WTC11 (cell line): ENCODE measurements around the gene FAN1. TPM values are rescaled to one million over a fixed set of nuclear protein-coding genes. Genes with fewer than 3 reads are reported as not detected.

Experiments used
- ATAC-seq: fragments of 200-7000 bp; cut with Tn5 transposase; 2 replicates; pipeline ENCODE4 v1.10.0; 2021; ENCODE audit warnings: mild to moderate bottlenecking, moderate library complexity
- CTCF ChIA-PET: fragments of 300-600 bp; sonication (Branson Sonifier 250); formaldehyde crosslinking; loops from one replicate; lab custom pipeline; 2021; ENCODE audit warnings: antibody characterized with exemption; lab: Charles Lee
- POLR2A ChIA-PET: fragments of 350-600 bp; sonication (Branson Sonifier 250); formaldehyde crosslinking; loops from one replicate; lab custom pipeline; 2021; ENCODE audit warnings: antibody characterized with exemption; lab: Charles Lee
- DNase-seq: peaks from one replicate; pipeline ENCODE4 v3.0.0; 2021; ENCODE audit warnings: low spot score
- H3K27ac Mint-ChIP-seq: 2 replicates; pipeline ENCODE4 v1.8.0; 2021; ENCODE audit warnings: mixed read lengths
- H3K27me3 Mint-ChIP-seq: 2 replicates; pipeline ENCODE4 v1.8.0; 2021; ENCODE audit warnings: low read depth, mild to moderate bottlenecking, moderate library complexity, mixed read lengths
- H3K36me3 Mint-ChIP-seq: 2 replicates; pipeline ENCODE4 v1.8.0; 2021; ENCODE audit warnings: mixed read lengths
- H3K4me1 Mint-ChIP-seq: 2 replicates; pipeline ENCODE4 v1.8.0; 2022; ENCODE audit warnings: mixed read lengths
- H3K4me3 Mint-ChIP-seq: 2 replicates; pipeline ENCODE4 v1.8.0; 2021; ENCODE audit warnings: mild to moderate bottlenecking, moderate library complexity, mixed read lengths
- H3K9me3 Mint-ChIP-seq: 2 replicates; pipeline ENCODE4 v1.8.0; 2021; ENCODE audit warnings: mixed read lengths
- ARID4B ChIP-seq: sonication (generic); formaldehyde crosslinking; IDR thresholded peaks from 2 replicates; pipeline ENCODE4 v1.8.0; 2023; ENCODE audit warnings: missing genetic modification reagents, mild to moderate bottlenecking, borderline replicate concordance
- ATF1 ChIP-seq: sonication (generic); formaldehyde crosslinking; IDR thresholded peaks from 2 replicates; pipeline ENCODE4 v1.8.1; 2023; ENCODE audit warnings: mild to moderate bottlenecking, moderate library complexity, missing genetic modification reagents
- ATF2 ChIP-seq: sonication (generic); formaldehyde crosslinking; IDR thresholded peaks from 2 replicates; pipeline ENCODE4 v1.8.1; 2022; ENCODE audit warnings: low read depth, missing genetic modification reagents, borderline replicate concordance
- EMX1 ChIP-seq: fragments of 250-450 bp; sonication (Bioruptor Pico); IDR thresholded peaks from 2 replicates; pipeline ENCODE4 v1.8.0; 2021; ENCODE audit warnings: mild to moderate bottlenecking
- ERG ChIP-seq: fragments of 250-450 bp; sonication (Bioruptor Pico); IDR thresholded peaks from 2 replicates; pipeline ENCODE4 v1.8.0; 2021; ENCODE audit warnings: mild to moderate bottlenecking
- GABPB1 ChIP-seq: sonication (generic); formaldehyde crosslinking; IDR thresholded peaks from 2 replicates; pipeline ENCODE4 v1.8.1; 2023; ENCODE audit warnings: mild to moderate bottlenecking, missing genetic modification reagents
- GRHL2 ChIP-seq: fragments of 250-450 bp; sonication (Bioruptor Pico); IDR thresholded peaks from 2 replicates; pipeline ENCODE4 v1.8.0; 2022; ENCODE audit warnings: mild to moderate bottlenecking, moderate library complexity; ENCODE audit not compliant: insufficient replicate concordance, severe bottlenecking
- JAZF1 ChIP-seq: fragments of 250-450 bp; sonication (Bioruptor Pico); IDR thresholded peaks from 2 replicates; pipeline ENCODE4 v1.9.0; 2021; ENCODE audit warnings: moderate library complexity, mild to moderate bottlenecking, inconsistent platforms
- MXD4 ChIP-seq: fragments of 250-450 bp; sonication (Bioruptor Pico); IDR thresholded peaks from 2 replicates; pipeline ENCODE4 v1.8.0; 2021; ENCODE audit warnings: mild to moderate bottlenecking, moderate library complexity, borderline replicate concordance
- MYBL2 ChIP-seq: sonication (generic); formaldehyde crosslinking; IDR thresholded peaks from 2 replicates; pipeline ENCODE4 v1.8.1; 2023; ENCODE audit warnings: mild to moderate bottlenecking, moderate library complexity, missing genetic modification reagents
- NR2C2 ChIP-seq: sonication (generic); formaldehyde crosslinking; IDR thresholded peaks from 2 replicates; pipeline ENCODE4 v1.8.0; 2022; ENCODE audit warnings: mild to moderate bottlenecking, missing genetic modification reagents
- OVOL2 ChIP-seq: fragments of 250-450 bp; sonication (Bioruptor Pico); IDR thresholded peaks from 2 replicates; pipeline ENCODE4 v1.9.0; 2021; ENCODE audit warnings: mild to moderate bottlenecking, borderline replicate concordance
- PRRX2 ChIP-seq: fragments of 250-450 bp; sonication (Bioruptor Pico); IDR thresholded peaks from 2 replicates; pipeline ENCODE4 v1.8.0; 2021; ENCODE audit warnings: mild to moderate bottlenecking
- USF2 ChIP-seq: sonication (generic); formaldehyde crosslinking; IDR thresholded peaks from 2 replicates; pipeline ENCODE4 v1.8.1; 2023; ENCODE audit warnings: mild to moderate bottlenecking, missing genetic modification reagents, moderate library complexity
- ZBTB43 ChIP-seq: sonication (generic); formaldehyde crosslinking; IDR thresholded peaks from 2 replicates; pipeline ENCODE4 v1.8.1; 2023; ENCODE audit warnings: mild to moderate bottlenecking, missing genetic modification reagents
- ZNF219 ChIP-seq: sonication (generic); formaldehyde crosslinking; IDR thresholded peaks from 2 replicates; pipeline ENCODE4 v1.8.0; 2023; ENCODE audit warnings: missing genetic modification reagents, mild to moderate bottlenecking, borderline replicate concordance
- ZNF263 ChIP-seq: sonication (generic); formaldehyde crosslinking; IDR thresholded peaks from 2 replicates; pipeline ENCODE4 v1.8.1; 2022; ENCODE audit warnings: low read depth, mild to moderate bottlenecking, moderate library complexity, missing genetic modification reagents
- ZNF281 ChIP-seq: sonication (generic); formaldehyde crosslinking; IDR thresholded peaks from 2 replicates; pipeline ENCODE4 v1.8.0; 2023; ENCODE audit warnings: mild to moderate bottlenecking, missing genetic modification reagents
- ZSCAN18 ChIP-seq: fragments of 250-450 bp; sonication (Bioruptor Pico); IDR thresholded peaks from 2 replicates; pipeline ENCODE4 v2.1.2; 2022; ENCODE audit warnings: mild to moderate bottlenecking, moderate library complexity
- total RNA-seq: library from RNA; stranded (reverse); gene quantifications from 3 replicates; pipeline ENCODE4 v1.2.3, GENCODE V29; 2021

The FAN1 gene
- total RNA-seq, 1 experiment from 2014 or later = 22.8 TPM

GRCh38 chr15:30925686-30926085 is 22.0 kb downstream of the FAN1 start (continued):
- no peak for TF ChIP-seq ARID4B
- no peak for TF ChIP-seq ZBTB43

- CTCF ChIA-PET = no interaction called here
- H3K36me3 Mint-ChIP-seq = peaks cover 58% of the 10 kb centered on the region
- ATAC-seq = no peak
Measured at GRCh38 chr15:30926161-30926560, 22.4 kb downstream of the FAN1 start.

GRCh38 chr15:30927148-30927761 is 23.5 kb downstream of the FAN1 start:
- ChIA-PET POLR2A (no interaction called here), CTCF (no interaction called here)
- Mint-ChIP-seq H3K9me3 (no peaks in the 10 kb centered on the region), H3K36me3 (peaks cover 62% of the 10 kb centered on the region), H3K27ac (peak overlapping the region; percentile 57; the same call in 1 of the 2 replicates), H3K27me3 (no peaks in the 10 kb centered on the region), H3K4me3 (no peak overlapping the region), H3K4me1 (peaks cover 19% of the 10 kb centered on the region)
- ATAC-seq (no peak), DNase-seq (no peak)
- no peak for TF ChIP-seq OVOL2 (CRISPR knock-in tag)
- TF ChIP-seq PRRX2 = no peak
- no peak for TF ChIP-seq ZNF281 (CRISPR knock-in tag)
- no peak for TF ChIP-seq ERG
- TF ChIP-seq MXD4 (CRISPR knock-in tag) = no peak
- no peak for TF ChIP-seq GABPB1 (CRISPR knock-in tag)
- TF ChIP-seq ATF1 (CRISPR knock-in tag) = no peak
- TF ChIP-seq ZSCAN18 (CRISPR knock-in tag) = no peak
- no peak for TF ChIP-seq ZNF263 (CRISPR knock-in tag)
- no peak for TF ChIP-seq JAZF1 (CRISPR knock-in tag)
- TF ChIP-seq EMX1 (CRISPR knock-in tag) = no peak
- TF ChIP-seq ATF2 (CRISPR knock-in tag) = no peak
- TF ChIP-seq GRHL2 (CRISPR knock-in tag) = no peak
- TF ChIP-seq MYBL2 (CRISPR knock-in tag) = no peak
- no peak for TF ChIP-seq NR2C2
- TF ChIP-seq ZNF219 (CRISPR knock-in tag) = no peak

More at GRCh38 chr15:30926161-30926560, 22.4 kb downstream of the FAN1 start:
- no peak for DNase-seq
- Mint-ChIP-seq H3K4me1 (peaks cover 30% of the 10 kb centered on the region), H3K4me3 (no peak overlapping the region), H3K27me3 (no peaks in the 10 kb centered on the region), H3K27ac (no peak overlapping the region), H3K9me3 (no peaks in the 10 kb centered on the region)
- POLR2A ChIA-PET = no interaction called here
- no peak for TF ChIP-seq USF2 (CRISPR knock-in tag)
- TF ChIP-seq, all 79 proteins: peak for 0
